Measurements from ENCODE around the gene R3HDM1.
"Not testable (repeated sequence)": the region's sequence is repeated elsewhere in the genome, so short reads cannot be mapped to it uniquely, and the experiment has no call there.

R3HDM1 gene

DNA sequence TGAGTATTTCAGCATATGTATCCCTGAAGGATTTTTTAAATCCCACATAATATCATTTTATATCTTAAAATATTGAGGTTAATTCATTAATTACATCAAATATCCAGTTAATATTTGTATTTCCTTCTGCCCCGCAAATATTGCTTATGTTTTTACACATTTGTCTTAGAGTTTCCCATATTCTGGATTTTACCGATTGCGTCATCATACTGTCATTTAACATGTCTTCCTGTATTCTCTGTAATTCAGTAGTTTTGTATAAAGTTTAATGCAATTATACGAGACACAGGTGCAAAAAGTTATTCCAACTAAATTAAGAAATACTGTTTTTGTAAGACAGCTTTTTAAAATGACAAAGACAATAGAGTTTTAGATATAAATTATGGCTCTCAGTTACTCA is 176.9 kb downstream of the R3HDM1 start:
- no peak for DNase-seq (ENCODE audit: low read depth in 3 of 3, low spot score in 1 of 3)

DNA sequence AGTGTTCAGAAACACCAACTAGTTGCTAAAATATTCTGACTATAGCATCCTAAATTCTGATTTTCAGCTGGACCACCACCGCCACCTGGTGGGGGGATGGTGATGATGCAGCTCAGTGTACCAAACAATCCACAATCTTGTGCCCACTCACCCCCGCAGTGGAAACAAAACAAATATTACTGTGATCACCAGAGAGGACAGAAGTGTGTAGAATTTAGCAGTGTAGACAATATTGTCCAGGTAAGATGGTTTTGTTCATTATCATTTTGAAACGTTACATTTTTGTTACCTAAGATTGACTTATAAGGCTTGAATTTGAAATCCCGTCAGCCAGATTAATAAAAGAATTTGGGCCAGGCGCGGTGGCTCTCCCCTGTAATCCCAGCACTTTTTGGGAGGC is 178.7 kb downstream of the R3HDM1 start:
- DNase-seq (ENCODE audit: low read depth in 3 of 3, low spot score in 1 of 3): peak; percentile 21 to 67 (median 46)

DNA sequence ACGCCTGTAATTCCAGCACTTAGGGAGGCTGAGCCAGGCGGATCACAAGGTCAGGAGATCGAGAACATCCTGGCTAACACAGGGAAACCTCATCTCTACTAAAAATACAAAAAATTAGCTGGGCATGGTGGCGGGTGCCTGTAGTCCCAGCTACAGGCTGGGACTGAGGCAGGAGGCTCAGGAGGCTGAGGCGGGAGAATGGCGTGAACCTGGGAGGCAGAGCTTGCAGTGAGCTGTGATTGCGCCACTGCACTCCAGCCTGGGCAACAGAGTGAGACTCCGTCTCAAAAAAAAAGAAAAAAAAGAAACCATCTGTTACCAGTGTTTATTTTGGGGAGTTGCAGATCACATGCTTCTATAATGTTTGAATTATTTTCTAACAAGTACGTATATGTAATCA is 183.8 kb downstream of the R3HDM1 start:
- not testable (repeated sequence) for DNase-seq (ENCODE audit: low read depth in 3 of 3, low spot score in 1 of 3)

DNA sequence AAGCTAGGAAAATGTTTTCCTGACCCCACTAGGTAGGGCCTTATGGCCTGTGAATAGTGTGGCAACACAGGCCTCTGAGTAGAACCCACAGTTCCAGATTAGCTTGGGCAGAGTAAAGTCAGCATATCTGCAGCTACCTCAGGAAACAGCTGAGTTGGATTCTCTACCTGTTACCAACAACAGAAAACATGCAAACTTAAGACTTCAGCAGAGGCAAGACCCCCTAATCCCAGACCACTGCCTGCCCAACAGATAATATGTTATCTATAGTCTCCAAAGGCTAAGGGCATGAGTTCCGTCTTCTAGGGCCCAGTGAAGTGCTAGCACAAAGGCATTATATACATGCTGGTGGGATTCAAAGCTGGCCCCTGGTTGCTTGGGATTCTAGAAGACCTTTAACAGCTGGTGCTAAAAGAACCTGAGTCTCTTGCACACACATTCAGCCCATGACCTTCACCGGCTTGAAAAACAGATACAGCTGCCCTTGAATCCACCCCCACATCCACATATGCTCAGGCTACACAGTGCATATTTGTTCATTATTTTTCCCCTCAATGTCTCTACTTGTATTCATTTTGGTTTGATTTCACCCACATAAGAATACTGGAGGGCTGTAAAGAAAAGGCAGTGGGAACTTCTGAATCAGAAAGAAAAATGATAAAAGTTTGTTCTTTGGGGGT is 196.9 kb downstream of the R3HDM1 start:
- no peak for DNase-seq (ENCODE audit: low read depth in 3 of 3, low spot score in 1 of 3)

DNA sequence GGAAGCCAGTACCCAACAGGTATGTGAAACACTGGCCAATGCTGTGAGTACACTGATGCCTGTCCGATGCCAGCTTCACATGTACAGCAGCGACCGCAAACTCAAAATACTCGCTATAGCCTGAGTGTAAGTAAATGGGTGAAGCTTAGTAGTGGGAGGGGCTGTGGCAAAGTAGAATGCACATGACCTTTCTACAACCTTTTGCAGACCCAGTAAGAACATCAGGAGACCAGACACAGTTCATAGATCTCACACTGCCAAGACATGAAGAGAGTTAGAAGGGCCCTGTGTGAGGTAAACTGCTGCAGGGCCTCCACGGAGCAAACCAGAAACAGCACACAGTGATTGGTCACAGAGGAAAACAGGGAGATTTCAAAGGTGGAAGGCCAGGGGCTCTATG is 201.3 kb downstream of the R3HDM1 start:
- DNase-seq (ENCODE audit: low read depth in 3 of 3, low spot score in 1 of 3): no peak

DNA sequence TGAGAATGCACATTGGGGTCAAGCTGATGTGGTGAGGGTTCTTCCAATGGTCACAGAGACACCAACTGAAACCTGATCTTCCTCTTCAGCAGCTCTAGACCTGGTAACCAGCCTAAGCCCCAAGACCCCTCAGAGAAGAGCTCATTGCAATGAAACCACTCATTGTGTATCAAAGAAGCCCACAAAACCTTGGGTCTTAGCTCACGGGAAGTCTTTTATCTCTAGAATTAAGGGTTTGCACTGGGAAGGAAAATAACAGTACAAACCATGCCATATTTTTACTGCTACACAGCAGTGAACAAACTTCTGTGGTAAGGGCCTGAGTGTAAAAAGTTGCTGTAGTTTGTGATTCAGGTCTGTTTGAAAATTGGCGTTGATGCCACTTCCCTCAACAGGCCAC is 201.8 kb downstream of the R3HDM1 start:
- no peak for DNase-seq (ENCODE audit: low read depth in 3 of 3, low spot score in 1 of 3)

DNA sequence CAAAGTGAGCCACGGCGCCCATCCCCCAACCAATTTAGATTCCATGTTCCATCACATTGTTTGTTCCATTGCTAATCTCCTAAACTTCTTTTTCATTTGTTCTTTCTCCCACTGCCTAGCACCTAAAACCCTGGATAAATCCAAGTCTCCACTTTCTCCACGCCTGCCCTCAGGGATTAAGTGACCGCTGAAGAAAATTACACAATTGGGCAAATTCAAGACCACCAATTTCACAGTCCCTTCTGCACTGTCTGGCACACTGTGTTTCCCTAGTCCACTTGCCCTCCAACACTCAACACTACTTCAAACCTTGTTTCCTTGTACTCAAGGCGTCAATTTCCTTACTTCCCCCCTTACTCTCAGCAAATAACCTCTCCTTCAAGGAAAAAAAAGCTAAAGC is 205.3 kb downstream of the R3HDM1 start:
- DNase-seq (ENCODE audit: low read depth in 3 of 3, low spot score in 1 of 3): no peak

DNA sequence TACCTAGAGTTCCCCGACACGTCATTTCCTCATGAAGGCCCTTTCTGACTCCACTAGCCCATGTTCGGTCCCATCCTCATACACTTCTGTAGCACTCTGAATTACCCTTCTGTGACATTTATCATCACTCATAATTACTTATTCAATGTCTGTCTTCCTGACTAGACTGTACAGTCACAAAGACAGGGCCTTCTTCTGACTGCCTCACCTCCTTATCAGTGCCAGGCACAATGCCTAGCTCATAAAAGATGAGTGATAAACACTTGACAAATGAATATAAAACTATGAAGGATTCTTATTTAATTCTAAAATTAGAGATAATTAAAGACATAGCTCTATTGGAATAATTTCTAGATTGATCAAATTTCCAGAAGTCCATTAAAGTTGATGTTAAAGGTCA is 208.9 kb downstream of the R3HDM1 start:
- DNase-seq (ENCODE audit: low read depth in 3 of 3, low spot score in 1 of 3): no peak

DNA sequence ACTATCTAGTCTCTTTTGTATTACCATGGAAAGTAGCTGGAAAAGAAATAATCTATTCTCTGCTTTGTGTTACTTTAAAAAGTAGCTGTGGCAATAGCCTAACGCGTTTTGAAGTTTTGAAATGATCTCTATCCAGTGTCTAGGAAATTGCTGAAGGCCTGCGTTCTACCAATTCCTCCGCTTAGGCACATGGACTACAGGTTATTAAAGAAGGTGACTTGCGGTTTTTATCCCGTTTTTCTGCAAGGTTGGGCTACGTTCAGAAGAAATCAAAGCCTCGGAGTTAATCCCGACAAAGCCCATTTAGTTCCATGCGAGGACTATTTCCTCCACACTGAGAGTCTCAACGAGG is 209.7 kb downstream of the R3HDM1 start:
- DNase-seq (ENCODE audit: low read depth in 3 of 3, low spot score in 1 of 3): no peak

DNA sequence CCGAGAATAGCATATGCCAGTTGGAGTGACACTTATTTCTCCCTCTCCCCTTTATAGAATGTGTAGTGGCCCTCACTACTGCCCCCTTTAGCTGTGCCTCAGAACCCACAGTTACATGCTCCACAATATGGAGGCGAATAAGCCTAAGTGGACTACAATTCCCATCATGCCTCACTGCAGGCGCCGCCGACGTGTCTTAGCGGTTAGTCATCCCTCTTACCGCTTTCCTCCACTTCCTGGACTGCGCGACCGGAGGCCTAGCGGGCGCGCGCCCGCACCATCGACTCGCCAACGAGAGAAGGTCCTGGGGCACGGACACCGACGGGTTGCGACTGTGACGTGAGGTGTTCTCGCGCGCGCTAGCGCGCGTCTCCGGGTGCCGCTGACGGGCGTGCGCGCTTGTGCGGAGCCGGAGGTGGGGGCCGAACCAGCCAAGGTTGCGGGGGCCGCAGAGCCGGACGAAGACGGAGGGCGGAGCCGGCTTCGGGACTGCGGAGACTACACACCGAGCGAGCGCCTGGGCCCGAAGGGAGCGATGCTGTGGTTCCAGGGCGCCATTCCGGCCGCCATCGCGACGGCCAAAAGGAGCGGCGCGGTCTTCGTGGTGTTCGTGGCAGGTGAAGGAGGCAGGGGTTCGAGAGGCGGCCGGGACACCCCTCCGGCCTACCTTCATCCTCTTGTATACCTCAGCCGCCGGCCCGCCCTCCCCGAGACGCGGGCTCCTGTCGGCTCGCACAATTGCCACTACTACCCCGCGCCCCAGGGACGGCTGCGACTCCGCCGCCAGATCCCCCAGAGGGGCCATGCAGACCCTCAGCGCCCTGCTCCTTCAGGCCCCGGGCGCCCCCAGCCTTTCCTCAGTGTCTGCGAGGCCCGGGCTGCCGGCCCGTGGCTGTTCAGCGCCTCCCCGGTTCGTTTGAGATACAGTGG is 210.4 kb downstream of the R3HDM1 start, which contains the start of gene UBXN4:
TSS of gene UBXN4 (plus strand) at position 461 of the 930 bp plus-strand sequence. CDS start at position 536, 75 bp downstream.
- peak; percentile 85 to 87 (median 86) for DNase-seq (ENCODE audit: low read depth in 3 of 3, low spot score in 1 of 3)

DNA sequence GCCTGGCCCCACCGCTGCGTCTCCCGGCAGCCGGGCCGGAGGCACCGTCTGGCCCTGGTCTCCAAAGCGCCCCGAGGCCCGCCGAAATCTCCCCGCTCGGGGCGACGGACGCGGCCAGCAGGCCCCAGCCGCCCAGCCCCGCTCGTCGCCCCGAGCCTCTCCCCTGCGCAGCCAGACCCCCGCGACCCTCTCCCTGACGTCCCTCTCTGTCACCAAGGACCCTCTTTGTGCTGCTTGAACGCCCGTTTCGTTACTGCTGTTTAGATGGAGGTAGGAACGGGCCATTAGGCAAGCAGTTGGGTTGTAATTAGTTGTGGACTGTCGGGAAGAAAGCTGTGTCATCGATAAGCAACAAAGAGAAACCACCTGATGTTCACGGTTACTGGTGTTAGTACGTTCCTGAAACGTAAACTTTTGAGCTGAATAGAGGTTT is 211.1 kb downstream of the R3HDM1 start:
- peak in 1 of 3 donors; percentile 2 for DNase-seq (ENCODE audit: low read depth in 3 of 3, low spot score in 1 of 3)

DNA sequence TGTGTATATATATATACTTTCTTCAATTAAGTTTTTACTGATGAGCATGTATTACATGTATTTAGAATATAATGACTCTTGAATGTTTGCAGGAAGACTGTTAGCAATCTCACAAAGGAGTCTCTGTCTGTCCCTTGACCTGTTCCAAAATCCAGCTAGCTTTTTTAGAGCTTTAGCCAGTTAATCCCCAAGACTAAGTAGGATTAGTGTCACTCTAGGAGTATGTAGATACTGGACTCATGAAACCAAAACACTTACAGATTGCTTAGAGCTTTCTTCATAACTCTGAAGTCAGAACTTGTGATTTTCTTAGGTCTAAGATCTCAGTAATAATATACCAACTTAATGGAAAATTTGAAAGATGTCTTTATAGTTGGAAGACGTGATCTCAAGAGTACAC is 212.6 kb downstream of the R3HDM1 start:
- DNase-seq (ENCODE audit: low read depth in 3 of 3, low spot score in 1 of 3): no peak

DNA sequence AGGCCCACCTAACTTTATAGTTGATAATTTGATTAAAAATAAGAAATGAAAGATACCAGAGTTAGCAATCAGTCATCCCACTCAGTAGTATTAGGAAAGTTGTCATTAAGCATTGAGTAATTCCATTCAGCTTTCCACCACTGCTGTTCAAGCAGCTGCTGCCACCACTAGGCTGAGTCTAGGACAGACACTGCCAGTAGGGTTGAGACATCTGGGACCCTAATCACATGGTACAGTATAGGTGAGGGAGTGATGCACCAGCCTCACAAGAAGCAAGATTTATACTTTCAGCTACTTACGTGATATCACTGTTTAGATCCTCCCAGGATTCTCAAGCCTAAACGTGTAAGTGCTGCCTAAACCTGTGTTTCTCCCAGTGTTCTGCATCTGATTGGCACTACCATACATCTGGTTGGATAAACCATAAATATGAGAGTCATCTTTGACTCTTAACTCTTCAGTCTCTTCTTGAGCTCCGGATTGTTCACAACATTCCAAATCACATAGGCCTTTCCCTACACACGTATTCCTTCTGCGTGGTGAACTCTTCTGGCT is 213.6 kb downstream of the R3HDM1 start:
- no peak for DNase-seq (ENCODE audit: low read depth in 3 of 3, low spot score in 1 of 3)

DNA sequence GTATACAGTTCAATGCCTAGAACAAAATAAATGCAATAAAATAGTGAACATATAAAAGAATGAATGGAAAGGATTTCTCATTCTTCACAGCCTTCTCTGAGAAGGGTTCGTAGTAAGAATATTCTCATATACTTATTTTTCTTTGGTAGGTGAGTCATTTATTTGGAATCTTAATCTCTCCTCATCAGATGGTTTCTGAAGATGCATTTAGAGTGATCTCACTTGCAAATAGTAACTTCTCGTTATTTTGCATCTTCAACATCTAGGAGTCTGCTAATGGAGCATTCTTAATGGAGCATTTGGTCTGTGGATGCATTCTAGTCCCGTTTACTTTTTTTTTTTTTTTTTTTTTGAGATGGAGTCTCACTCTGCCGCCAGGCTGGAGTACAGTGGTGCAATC is 214.3 kb downstream of the R3HDM1 start:
- no peak for DNase-seq (ENCODE audit: low read depth in 3 of 3, low spot score in 1 of 3)

DNA sequence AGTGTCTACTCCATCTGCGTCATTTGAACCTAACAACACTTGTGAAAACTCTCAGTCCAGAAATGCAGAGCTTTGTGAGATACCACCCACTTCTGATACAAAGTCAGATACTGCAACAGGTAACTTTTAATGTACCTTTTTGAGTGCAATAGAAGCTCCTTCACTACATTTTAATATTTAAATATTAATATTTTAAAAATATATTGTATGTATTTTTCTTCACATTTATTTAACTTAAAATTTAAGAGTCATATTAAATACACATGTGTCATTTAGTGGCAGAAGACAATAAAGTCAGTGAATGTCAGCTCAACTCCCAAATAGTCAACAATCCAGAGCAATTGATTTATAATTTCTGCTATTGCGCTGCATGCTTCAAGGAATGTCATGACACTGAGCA is 224.3 kb downstream of the R3HDM1 start:
- no peak for DNase-seq (ENCODE audit: low read depth in 3 of 3, low spot score in 1 of 3)

DNA sequence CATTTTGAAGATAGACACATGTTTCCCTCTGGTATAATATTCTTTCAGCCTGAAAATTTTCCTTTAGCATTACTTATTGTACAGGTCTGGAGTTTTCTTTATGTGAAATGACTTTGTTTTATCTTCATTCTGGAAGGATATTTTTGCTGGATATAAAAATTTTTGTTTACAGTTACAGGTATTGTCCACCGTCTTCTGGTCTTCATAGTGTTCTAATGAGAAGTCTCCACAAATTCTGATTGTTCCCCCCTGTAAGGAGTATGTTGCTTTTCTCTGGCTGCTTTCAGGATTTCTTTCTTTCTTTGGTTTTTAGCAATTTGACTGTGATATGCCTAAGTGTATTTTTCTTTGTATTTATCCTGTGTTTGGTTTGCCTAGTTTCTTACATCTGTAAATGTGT is 225.4 kb downstream of the R3HDM1 start:
- DNase-seq (ENCODE audit: low read depth in 3 of 3, low spot score in 1 of 3): no peak

DNA sequence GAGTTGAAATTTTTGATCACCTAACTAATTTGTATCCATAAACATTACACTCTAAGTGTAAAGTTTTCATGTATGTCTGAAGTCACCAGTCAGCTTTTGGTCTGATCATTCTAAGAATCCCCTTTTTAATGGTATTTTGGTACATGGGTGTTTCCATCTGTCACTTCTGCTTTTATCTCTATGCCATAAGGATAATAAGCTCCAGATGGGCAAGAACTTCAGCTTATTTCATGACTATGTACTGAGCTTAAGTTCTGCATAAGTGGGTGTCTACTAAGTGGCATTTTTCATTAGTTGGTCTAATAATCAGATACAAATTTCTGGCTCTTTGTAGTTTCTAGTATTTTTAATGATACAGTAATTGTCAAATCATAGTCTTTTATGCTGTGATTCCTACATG is 230.7 kb downstream of the R3HDM1 start:
- DNase-seq (ENCODE audit: low read depth in 3 of 3, low spot score in 1 of 3): no peak

DNA sequence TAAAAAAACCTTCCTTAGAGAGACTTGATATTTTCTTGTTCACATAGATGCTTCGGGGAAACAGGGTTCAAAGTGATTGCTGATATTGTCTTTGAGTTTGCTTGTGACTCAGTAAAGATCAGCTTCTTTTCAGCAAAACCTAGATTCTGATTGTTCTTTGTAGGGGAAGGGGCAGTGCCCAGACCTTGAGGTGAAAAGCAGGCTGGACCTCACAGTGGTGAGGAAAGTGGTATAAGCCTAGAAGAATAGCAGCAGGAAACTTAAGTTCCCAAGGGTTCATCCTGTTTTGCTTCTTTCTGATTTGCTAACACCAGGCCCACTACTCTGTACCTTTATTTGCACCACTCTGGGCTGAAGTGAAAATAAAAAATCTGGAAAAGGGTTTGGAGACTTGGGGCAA is 231.2 kb downstream of the R3HDM1 start:
- no peak for DNase-seq (ENCODE audit: low read depth in 3 of 3, low spot score in 1 of 3)

DNA sequence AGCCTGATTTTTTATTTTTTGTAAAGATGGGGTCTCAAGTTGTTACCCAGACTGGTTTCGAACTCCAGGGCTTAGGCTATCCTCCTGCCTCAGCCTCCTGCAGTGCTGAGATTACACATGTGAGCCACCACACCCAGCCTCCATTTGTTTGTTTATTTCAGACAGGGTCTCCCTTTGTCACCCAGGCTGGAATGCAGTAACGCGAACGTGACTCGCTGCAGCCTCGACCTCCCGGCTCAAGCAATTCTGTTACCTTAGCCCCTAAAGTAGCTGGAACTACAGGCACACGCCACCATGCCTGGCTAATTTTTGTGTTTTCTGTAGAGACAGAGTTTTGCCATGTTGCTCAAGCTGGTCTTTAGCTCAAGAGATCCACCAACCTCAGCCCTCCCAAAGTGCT is 237.6 kb downstream of the R3HDM1 start:
- DNase-seq (ENCODE audit: low read depth in 3 of 3, low spot score in 1 of 3): no peak

DNA sequence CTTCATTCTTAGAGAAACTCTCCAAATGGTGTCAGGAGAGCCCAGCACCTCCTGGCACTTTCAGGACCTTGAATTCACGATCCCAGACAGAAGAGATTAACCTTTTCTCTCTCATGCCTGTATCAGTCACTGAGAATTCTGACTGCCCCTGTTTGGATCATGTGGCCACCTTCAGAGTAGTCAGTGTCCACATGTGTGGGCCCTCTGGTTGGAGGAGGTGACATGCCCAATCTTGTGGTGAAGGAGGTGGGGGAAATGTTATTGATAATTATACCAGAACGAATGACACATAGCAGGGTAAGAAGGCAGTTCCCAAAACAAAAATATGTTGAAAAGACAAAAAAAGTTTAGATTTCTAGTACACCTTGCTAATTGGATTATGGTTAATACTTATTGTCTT is 242.0 kb downstream of the R3HDM1 start:
- no peak for DNase-seq (ENCODE audit: low read depth in 3 of 3, low spot score in 1 of 3)

DNA sequence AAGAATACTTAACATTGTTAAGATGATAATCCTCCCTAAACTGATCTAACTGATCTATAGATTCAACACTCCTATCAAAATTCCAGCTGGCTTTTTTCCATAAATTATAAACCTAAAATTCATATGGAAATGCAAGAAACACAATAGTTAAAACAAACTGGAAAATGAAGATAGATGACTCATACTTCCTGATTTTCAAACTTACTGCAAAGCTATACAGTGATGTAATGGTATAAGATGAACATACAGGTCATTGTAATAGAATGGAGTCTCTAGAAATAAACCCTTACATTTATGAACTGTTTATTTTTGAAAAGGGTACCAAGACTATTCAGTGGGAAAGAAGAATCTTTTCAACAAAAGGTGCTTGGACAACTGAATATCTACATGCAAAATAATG is 242.6 kb downstream of the R3HDM1 start:
- no peak for DNase-seq (ENCODE audit: low read depth in 3 of 3, low spot score in 1 of 3)
